Prostate gland (tissue), 2 donors: Measurements from ENCODE around the gene XPNPEP1.

ENCODE experiments used
- CTCF ChIP-seq, 4 experiments: fragments of 200-600 bp in 2 of 4; fragments of 450-650 bp in 2 of 4; sonication (generic) in 2 of 4; IDR thresholded peaks; 1 replicate in 3 of 4; 2 replicates in 1 of 4; pipeline ENCODE4 v1.5.1; 2016 to 2019; ENCODE audit warnings: antibody characterized with exemption in 4 of 4, mild to moderate bottlenecking in 2 of 4, moderate library complexity in 2 of 4
- POLR2A ChIP-seq: fragments of 450-650 bp; IDR thresholded peaks from one replicate; pipeline ENCODE4 v1.6.1; 2016; ENCODE audit warnings: antibody characterized with exemption, mild to moderate bottlenecking
- POLR2AphosphoS5 ChIP-seq: sonication (generic); formaldehyde crosslinking; IDR thresholded peaks from one replicate; pipeline ENCODE4 v1.6.1; 2017; ENCODE audit warnings: antibody characterized with exemption

GRCh38 chr10:109945473-109946177 is 22.3 kb upstream of the XPNPEP1 start:
- no peak for TF ChIP-seq CTCF (IDR thresholded peaks at IDR 0.05)
- no peak for TF ChIP-seq POLR2AphosphoS5
- TF ChIP-seq POLR2A = no peak
